GM18502 (cell line): ENCODE measurements around the gene BRD3OS.
A peak's percentile ranks its signal among the peaks of the same experiment; 100 is the strongest.
"Not testable (repeated sequence)": the region's sequence is repeated elsewhere in the genome, so short reads cannot be mapped to it uniquely, and the experiment has no call there.

Experiments
- ATAC-seq: cut with Tn5 transposase; IDR thresholded peaks from one replicate; pipeline ENCODE4 v1.9.1; 2021; ENCODE audit warnings: mild to moderate bottlenecking; ENCODE audit not compliant: unreplicated experiment, poor library complexity

BRD3OS gene

DNA sequence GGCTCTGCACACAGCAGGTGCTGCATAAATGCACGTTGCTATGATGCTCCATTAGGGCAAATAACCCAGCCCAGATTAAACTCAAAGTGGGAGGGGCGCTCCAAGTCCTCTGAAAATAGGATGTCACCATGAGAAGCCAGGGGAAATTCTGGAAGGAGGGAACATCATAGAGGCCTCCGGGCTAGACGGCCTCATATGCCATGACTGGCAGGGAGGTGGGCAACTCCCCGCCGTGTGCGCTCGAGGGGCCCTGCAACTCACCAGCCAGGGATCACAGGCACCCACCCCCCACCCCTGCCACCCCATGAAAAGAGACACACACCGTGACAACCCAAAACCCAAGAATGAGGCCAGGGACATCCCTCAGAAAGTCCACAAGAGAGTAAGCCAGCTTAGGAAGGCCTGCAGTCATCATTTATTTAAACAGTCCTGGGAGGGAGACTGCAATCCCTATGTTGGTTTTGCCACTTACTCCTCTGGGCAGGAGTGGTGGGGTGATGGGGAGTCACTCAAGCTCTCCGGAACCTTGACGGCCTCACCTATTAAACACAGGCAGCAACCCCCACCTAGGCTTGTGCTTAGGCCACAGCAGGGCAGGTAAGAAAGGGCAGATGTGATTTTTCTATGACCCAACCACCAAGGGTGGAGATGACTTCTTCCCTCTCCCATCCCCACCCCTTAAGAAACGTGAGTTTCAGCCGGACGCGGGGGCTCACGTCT lies 37.2 kb upstream of the BRD3OS start:
- no peak for ATAC-seq

DNA sequence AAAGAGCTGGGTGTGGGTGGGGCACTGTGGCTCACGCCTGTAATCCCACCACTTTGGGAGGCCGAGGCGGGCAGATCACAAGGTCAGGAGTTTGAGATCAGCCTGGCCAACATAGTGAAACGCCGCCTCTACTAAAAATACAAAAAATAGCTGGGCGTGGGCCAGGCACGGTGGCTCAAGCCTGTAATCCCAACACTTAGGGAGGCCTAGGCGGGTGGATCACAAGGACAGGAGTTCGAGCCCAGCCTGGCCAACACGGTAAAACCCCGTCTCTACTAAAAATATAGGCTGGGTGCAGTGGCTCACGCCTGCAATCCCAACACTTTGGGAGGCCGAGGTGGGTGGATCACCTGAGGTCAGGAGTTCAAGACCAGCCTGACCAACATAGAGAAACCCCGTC lies 36.5 kb upstream of the BRD3OS start:
- ATAC-seq, result not testable (repeated sequence)

GRCh38 chr9:133989625-133990365 lies 35.5 kb upstream of the BRD3OS start:
- no peak for ATAC-seq

DNA sequence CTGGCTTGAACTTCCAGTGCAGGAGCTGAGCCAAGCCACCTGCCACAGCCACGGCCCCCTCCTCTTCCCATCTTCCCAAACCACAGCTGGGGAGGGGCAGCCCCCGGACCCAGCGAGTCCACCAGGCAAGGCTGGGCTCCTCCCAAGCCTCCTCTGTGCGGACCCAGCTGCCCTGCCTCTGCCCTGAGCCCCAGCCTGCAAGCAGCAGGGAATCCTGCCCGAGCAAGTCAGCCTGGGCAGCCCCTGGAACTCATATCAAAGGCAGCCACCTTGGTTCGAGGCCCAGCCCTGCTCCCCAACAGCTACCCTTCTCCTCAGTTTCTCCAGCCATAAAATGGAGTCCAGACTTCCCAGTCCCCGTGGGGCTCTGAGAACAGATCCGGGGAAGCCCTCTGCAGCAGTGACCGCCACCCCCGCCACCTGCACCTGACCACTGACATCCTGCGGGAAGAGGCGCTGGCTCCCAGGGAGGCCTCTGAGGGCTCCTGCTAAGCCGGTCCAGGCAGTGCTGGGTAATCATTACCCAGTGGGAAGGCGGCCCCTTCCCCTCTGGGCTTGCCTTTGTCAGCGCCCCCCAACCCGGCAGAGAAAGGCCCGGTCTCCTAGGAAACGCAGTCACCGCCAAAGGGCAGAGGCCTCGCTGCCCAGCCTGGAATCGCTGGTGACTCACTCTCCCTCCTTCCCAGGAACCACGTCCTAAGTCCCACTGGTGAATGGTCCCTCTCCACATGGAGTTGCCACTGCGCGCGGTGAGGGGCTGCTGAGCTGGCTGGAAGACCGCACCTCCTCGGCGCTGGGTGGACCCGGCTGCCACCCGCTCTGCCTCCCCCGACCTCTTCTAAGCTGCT lies 34.7 kb upstream of the BRD3OS start:
- ATAC-seq, result no peak

- ATAC-seq, result peak; percentile 11
Measured at GRCh38 chr9:133991214-133991921, 33.9 kb upstream of the BRD3OS start.

- ATAC-seq, result peak; percentile 57
Measured at GRCh38 chr9:133991964-133992779, 33.1 kb upstream of the BRD3OS start, which contains the start of gene VAV2. Gene VAV2, minus strand, starts transcription at chr9:133992324. Its CDS starts 46 bp downstream, at chr9:133992278.

DNA sequence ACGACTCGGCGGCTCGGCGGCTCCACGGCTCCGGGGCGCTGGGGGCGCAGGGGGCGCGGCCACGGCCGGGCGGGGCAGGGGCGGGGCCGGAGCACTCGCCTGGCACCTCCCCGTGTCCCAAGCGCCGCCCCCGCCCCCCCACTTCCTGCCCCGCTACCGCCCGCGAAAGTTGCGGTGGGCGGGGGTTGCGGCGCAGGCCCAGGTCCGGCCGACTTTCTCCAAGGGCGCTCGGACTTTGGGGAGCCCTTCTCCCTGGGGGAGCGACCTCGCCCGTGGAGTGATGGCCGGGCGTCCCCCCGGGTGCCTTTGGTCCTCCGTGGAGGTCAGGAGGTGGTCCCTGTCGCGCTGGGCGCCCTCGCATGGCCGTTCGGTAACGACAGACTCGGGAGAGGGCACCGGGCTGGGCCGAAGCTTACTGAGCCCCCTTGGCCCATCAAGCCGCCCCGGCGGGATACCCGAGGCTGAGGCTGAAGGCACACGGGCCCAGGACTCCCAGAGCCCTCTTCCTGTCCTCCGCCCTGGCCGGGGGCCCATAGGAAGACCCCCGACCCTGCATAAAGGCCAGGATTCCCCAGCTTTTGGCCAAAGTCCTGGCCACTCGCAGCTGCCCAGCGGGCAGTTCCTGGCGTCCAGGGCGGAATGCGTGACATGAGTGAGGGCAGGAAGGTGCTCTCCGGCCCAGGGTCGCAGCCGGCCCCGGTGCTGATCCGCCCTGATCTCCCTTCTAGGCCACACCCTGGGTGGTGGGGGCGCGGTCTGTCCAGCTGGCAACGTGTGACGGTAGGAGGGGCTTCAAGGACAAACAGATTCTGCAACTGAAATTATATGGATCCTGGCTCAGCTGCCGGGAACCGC lies 32.3 kb upstream of the BRD3OS start:
- peak; percentile 55 for ATAC-seq

DNA sequence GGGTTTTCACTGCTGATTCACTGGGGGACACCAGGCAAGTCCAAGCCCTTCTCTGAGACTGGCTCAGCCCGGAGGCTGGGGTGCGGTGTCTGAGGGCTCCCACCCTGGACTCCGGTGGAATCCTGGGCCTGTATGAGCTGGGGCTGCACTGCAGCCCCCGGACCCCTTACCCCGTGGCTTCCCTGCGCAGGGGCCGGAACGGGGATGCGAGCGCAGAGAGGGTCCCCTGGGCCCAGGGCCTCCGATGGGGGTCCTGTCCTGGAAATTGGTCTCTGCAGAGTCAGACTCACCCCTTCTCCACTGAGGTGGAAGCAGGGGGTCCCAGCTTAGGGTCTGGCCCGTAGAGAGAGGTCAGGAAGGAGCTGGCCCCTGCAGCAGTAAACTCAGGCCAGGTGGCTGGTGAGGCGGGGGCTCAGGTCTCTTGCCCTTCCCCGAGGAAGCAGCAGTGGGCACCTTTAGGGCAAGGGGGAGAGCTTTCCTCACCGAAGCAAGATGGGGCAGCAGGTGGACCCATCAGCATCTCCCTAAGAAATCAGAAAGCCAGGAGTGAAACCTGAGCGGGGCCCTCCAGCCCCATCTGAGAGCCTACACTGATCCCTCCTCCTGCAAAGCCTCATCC lies 31.5 kb upstream of the BRD3OS start:
- no peak for ATAC-seq

GRCh38 chr9:133994353-133995011 lies 30.8 kb upstream of the BRD3OS start:
- ATAC-seq, result no peak

- no peak for ATAC-seq
Measured at GRCh38 chr9:133995012-133995896, 30.0 kb upstream of the BRD3OS start.

DNA sequence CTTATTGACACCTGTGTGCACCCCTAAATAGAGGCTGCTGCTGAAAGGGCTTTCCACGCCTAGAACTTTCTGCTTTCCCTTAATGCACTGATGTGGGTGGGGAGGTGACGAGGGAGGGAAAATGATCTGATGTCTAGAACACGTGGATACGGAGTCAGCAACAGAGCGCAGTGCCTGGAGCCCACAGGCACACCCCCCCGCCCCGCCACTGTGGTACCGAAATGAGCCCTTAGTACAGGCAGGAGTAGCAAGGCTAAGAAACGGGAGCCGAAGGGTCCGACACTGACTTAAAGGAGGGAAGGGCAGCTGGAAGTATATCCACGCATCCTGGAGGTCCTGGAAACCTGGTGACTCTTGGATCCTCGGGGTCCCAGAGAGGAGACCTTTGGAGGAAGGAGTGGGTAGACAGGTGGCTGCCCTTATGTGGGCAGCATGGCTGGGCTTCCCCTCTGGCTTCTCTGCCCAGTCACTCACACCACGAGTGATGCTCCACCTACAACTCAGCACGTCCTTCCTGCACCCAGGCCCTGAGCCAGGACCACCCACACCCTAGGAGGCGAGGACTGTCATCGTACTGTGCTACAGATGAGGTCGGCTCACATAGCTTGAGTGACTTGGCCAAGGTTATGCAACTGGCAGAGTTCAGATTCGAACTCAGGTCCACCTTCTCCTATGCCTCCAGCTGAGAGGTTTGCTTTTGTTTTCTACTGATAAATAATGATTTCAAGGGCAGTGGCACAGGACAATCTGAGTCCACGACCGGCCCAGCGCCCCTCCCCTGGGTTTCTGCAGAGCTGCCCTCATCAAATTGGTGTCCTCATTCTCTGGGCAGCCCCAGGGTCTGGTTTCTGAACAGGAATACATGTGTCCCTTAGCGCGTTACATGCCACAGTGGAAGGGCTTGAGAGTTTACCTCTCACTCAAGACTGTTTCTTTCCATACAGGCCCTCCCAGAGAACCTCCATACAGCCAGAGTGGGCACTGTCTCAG lies 28.5 kb upstream of the BRD3OS start:
- ATAC-seq, result no peak

DNA sequence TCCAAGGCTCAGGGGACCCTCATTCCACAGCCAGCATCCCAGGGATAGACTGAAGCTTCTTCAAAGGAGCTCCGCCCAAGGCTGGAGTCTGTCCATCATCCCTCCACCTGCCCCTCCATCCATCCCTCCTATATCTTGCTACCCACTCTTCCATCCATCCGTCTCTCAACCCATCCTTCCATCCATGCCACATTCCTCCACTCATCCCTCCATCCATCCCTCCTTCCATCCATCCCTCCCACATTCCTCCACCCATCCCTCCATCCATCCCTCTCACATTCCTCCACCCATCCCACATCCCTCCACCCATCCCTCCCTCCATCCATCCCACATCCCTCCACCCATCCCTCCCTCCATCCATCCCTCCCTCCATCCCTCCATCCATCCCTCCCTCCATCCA lies 27.7 kb upstream of the BRD3OS start:
- ATAC-seq, result no peak

- ATAC-seq, result no peak
Measured at GRCh38 chr9:133998915-133999595, 26.2 kb upstream of the BRD3OS start.

DNA sequence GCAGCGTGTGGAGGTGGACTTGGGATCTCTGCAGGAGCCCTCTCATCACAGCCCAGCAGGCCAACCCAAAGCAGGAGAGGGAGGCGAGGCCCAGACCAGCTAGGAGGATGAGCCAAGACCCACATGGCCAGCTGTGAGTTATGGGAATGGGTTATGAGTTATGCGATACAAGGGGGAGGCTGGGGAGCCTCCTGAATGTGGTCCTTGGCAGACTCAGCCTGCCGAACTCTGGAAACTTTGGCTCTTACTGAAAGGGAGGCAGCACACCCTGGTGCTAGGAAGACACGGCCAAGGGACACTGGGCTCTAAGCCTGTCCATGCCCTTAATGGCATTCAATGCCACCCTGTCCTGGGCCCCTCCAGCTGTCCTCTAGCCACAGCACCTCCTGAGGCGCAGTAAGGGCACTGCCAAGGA lies 25.4 kb upstream of the BRD3OS start:
- no peak for ATAC-seq

DNA sequence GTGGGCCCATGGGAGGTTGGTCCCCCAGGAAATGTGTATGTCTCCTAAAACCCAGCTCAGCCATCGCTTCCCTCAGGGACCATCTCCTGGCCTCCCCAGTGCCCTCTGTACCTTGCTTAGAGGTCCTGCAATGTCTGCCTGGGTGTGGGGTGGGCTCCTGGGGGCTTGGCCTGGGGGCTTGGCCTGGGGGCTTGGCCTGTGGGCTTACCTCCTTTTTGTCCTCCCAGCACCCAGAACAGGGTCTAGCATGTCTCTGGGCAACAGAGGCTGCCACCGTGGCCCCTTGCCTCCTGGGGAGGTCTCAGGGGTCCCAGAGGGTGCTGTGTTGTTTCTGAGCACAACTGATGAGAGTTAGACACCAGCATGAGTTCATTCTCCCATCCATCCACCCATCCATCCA lies 22.5 kb upstream of the BRD3OS start:
- ATAC-seq, result no peak
